ENCODE results near the gene TMEM178B. TPM values are rescaled to one million over a fixed set of nuclear protein-coding genes. Genes with fewer than 3 reads are reported as not detected.

The TMEM178B gene
- total and polyA plus RNA-seq, 2 of the 13 experiments (the other 11 are each of a cell fraction or from before 2014, with no cell fraction given), result 0.01 to 0.02 TPM

- TF ChIP-seq SMAD1 (CRISPR knock-in tag; IDR thresholded peaks at IDR 0.05; ENCODE audit: borderline replicate concordance, low read depth), result no peak
- TF ChIP-seq ZNF350 (CRISPR knock-in tag; IDR thresholded peaks at IDR 0.05; ENCODE audit: borderline replicate concordance, low read depth), result no peak
- no peak for TF ChIP-seq HNF1B (CRISPR knock-in tag; IDR thresholded peaks at IDR 0.05)
Measured at GRCh38 chr7:141295367-141295895, 221.6 kb downstream of the TMEM178B start (continued).

GRCh38 chr7:141300816-141301215 lies 227.0 kb downstream of the TMEM178B start:
- ChIA-PET CTCF (ENCODE audit: low intra/inter-chr PET ratio, low total read pairs) (no interaction called here), POLR2A (no interaction called here)
- no peaks in the 10 kb centered on the region for H3K36me3 ChIP-seq (replicated peaks in 1 of 2; ENCODE audit: control insufficient read depth in 1 of 2, insufficient read depth in 2 of 2, low read length in 2 of 2)
- no peaks in the 10 kb centered on the region for H3K79me2 ChIP-seq (ENCODE audit: insufficient read depth, low read length)
- 0% methylated on average over 2 of the region's 2 CpGs for WGBS (ENCODE audit: low lambda C conversion rate)
- in situ Hi-C loops (cut with HindIII; ENCODE audit: extremely low pct_ligation_motif_present, low pct_unique_long_range_greater_than_20kb) (no loop called here), intact Hi-C loops (cut with micrococcal nuclease; ENCODE audit: unreplicated experiment) (no loop called here)
- no peaks in the 10 kb centered on the region for H3K4me1 ChIP-seq (ENCODE audit: insufficient read depth, low read length)
- no peak for TF ChIP-seq SNAPC5 (CRISPR knock-in tag; IDR thresholded peaks at IDR 0.05; ENCODE audit: borderline replicate concordance)
- BruUV-seq (replicated peaks), result no TSS peak
- H3K9ac ChIP-seq (ENCODE audit: insufficient read depth, low read depth, low read length), result no peak overlapping the region
- DNase-seq (ENCODE audit: low spot score) (no peak), ATAC-seq (no peak), FAIRE-seq (no peak)
- no peak overlapping the region for H2AFZ ChIP-seq (ENCODE audit: low read length)
- no peak overlapping the region for H3K4me3 ChIP-seq (replicated peaks in 1 of 3; ENCODE audit: insufficient read depth in 1 of 3, low read depth in 2 of 3, low read length in 3 of 3)
- no peaks in the 10 kb centered on the region for H4K20me1 ChIP-seq (ENCODE audit: insufficient read depth, low read length)
- no peaks in the 10 kb centered on the region for H3K27me3 ChIP-seq (ENCODE audit: control insufficient read depth in 1 of 2, insufficient read depth in 2 of 2, low read length in 2 of 2)
- H3K4me2 ChIP-seq (ENCODE audit: low read depth, low read length), result no peak overlapping the region
- H3K27ac ChIP-seq (ENCODE audit: extremely low read length, insufficient read depth, low read length), result no peak overlapping the region
- no peaks in the 10 kb centered on the region for H3K9me3 ChIP-seq (ENCODE audit: low read length)

- no TSS peak for BruUV-seq (replicated peaks)
- intact Hi-C loops (cut with micrococcal nuclease; ENCODE audit: unreplicated experiment), result no loop called here
Measured at GRCh38 chr7:141301544-141301943, 227.7 kb downstream of the TMEM178B start.

More at GRCh38 chr7:141301544-141301943, 227.7 kb downstream of the TMEM178B start:
- no peak for ATAC-seq
- ChIA-PET CTCF (ENCODE audit: low intra/inter-chr PET ratio, low total read pairs) (no interaction called here), POLR2A (no interaction called here)
- no peak for FAIRE-seq
- Histone ChIP-seq H3K4me2 (ENCODE audit: low read depth, low read length) (no peak overlapping the region), H3K9me3 (ENCODE audit: low read length) (no peaks in the 10 kb centered on the region), H3K79me2 (ENCODE audit: insufficient read depth, low read length) (no peaks in the 10 kb centered on the region), H3K27me3 (ENCODE audit: control insufficient read depth in 1 of 2, insufficient read depth in 2 of 2, low read length in 2 of 2) (no peaks in the 10 kb centered on the region; a peak in 1 of 5 replicates), H3K36me3 (replicated peaks in 1 of 2; ENCODE audit: control insufficient read depth in 1 of 2, insufficient read depth in 2 of 2, low read length in 2 of 2) (no peaks in the 10 kb centered on the region), H2AFZ (ENCODE audit: low read length) (no peak overlapping the region), H3K4me1 (ENCODE audit: insufficient read depth, low read length) (no peaks in the 10 kb centered on the region), H3K27ac (ENCODE audit: extremely low read length, insufficient read depth, low read length) (no peak overlapping the region), H3K4me3 (replicated peaks in 1 of 3; ENCODE audit: insufficient read depth in 1 of 3, low read depth in 2 of 3, low read length in 3 of 3) (no peak overlapping the region), H4K20me1 (ENCODE audit: insufficient read depth, low read length) (no peaks in the 10 kb centered on the region), H3K9ac (ENCODE audit: insufficient read depth, low read depth, low read length) (no peak overlapping the region)
- DNase-seq (ENCODE audit: low spot score), result no peak
- TF ChIP-seq ZBTB8A (CRISPR knock-in tag; IDR thresholded peaks at IDR 0.05; ENCODE audit: borderline replicate concordance, low read depth) (no peak), RBM39 (IDR thresholded peaks at IDR 0.05; ENCODE audit: low read depth, low read length, poor library complexity, severe bottlenecking) (no peak), ZNF567 (CRISPR knock-in tag; IDR thresholded peaks at IDR 0.05; ENCODE audit: borderline replicate concordance) (no peak), RBAK (CRISPR knock-in tag; IDR thresholded peaks at IDR 0.05) (no peak), JUND (CRISPR knock-in tag; IDR thresholded peaks at IDR 0.05) (no peak), PCBP1 (IDR thresholded peaks at IDR 0.05; ENCODE audit: borderline replicate concordance, low read depth, low read length) (no peak), ZNF572 (CRISPR knock-in tag; IDR thresholded peaks at IDR 0.05) (no peak), NR0B2 (CRISPR knock-in tag; IDR thresholded peaks at IDR 0.05) (no peak), HNF4G (IDR thresholded peaks at IDR 0.05; ENCODE audit: borderline replicate concordance, low read depth, low read length) (no peak), HNF4G (CRISPR knock-in tag; IDR thresholded peaks at IDR 0.05; ENCODE audit: borderline replicate concordance, low read depth) (no peak), ZNF557 (CRISPR knock-in tag; IDR thresholded peaks at IDR 0.05) (no peak)
- in situ Hi-C loops (cut with HindIII; ENCODE audit: extremely low pct_ligation_motif_present, low pct_unique_long_range_greater_than_20kb), result no loop called here
- WGBS (ENCODE audit: low lambda C conversion rate), result 3% methylated on average over 8 of the region's 8 CpGs

All from HepG2 (cell line).